ENCODE results near the gene LAP3.

DNA sequence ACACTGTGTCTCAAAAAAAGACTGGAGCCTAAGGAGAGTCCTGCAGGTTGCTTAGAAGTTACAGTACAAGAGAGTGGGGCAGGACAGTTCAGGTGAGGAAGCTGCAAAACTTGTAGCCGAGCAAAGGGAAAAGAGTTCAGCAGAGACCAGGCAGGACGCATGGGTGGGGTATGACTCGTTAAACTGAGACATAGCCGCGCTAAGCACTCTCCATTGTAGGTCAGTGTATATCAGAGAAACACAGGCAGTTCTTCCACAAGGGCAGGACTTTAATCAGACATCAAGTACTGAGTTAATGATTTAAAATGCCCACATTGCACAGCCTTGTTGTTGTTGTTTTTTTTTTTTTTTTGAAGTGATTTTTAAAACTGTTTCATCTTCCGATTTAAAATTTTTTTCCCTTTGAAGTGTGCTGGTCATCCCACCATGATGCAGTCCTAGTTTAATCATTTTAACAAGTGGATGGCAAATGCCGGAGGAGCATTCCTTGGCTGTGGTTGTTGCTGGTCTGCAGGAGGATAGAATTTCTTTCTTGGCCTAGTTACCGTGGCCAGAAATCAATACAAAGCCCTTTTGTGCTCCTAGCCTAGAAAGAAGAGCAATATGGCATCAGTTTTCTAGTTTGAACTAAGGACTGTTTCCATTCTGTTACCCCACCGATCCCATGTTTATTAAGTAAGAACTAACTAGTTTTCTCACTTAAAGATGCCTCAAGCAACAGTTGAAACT lies 10.3 kb downstream of the LAP3 start:
- TF ChIP-seq, protein P1, sequence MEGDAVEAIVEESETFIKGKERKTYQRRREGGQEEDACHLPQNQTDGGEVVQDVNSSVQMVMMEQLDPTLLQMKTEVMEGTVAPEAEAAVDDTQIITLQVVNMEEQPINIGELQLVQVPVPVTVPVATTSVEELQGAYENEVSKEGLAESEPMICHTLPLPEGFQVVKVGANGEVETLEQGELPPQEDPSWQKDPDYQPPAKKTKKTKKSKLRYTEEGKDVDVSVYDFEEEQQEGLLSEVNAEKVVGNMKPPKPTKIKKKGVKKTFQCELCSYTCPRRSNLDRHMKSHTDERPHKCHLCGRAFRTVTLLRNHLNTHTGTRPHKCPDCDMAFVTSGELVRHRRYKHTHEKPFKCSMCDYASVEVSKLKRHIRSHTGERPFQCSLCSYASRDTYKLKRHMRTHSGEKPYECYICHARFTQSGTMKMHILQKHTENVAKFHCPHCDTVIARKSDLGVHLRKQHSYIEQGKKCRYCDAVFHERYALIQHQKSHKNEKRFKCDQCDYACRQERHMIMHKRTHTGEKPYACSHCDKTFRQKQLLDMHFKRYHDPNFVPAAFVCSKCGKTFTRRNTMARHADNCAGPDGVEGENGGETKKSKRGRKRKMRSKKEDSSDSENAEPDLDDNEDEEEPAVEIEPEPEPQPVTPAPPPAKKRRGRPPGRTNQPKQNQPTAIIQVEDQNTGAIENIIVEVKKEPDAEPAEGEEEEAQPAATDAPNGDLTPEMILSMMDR (IDR thresholded peaks at IDR 0.05) = no peak
- TF ChIP-seq EP300 (IDR thresholded peaks at IDR 0.05) (no peak), POLR2AphosphoS5 (IDR thresholded peaks at IDR 0.05) (no peak)

Data from upper lobe of left lung (tissue), 4 donors.